ENCODE results near the gene AHNAK.

AHNAK gene

GRCh38 chr11:62575837-62576236, 29.2 kb upstream of the AHNAK start:
- Histone ChIP-seq H3K27ac (ENCODE audit: low read depth, low read length, poor library complexity, severe bottlenecking) (no peak overlapping the region), H3K9me3 (ENCODE audit: low read length) (no peaks in the 10 kb centered on the region), H3K36me3 (ENCODE audit: insufficient read depth, low read length) (peaks cover 68% of the 10 kb centered on the region), H3F3A (ENCODE audit: insufficient read depth, low read length) (no peaks in the 10 kb centered on the region), H3K79me2 (ENCODE audit: insufficient read depth, low read length) (peaks cover 21% of the 10 kb centered on the region), H3K9me2 (ENCODE audit: low read depth, low read length) (no peaks in the 10 kb centered on the region), H2AFZ (ENCODE audit: low read length) (no peak overlapping the region), H4K20me1 (ENCODE audit: insufficient read depth, low read length) (no peaks in the 10 kb centered on the region), H3K4me2 (ENCODE audit: low read length) (peak overlapping the region; percentile 93; the same call in 1 of the 2 replicates), H3K4me3 (ENCODE audit: low read depth, low read length, poor library complexity, severe bottlenecking) (no peak overlapping the region), H3K27me3 (ENCODE audit: insufficient read depth, low read length) (no peaks in the 10 kb centered on the region), H3K4me1 (ENCODE audit: insufficient read depth, low read length, severe bottlenecking) (peaks cover 28% of the 10 kb centered on the region), H3K9ac (ENCODE audit: low read length) (no peak overlapping the region; the same call in 1 of the 2 replicates)
- TF ChIP-seq CTCF (IDR thresholded peaks at IDR 0.05; ENCODE audit: low read length): no peak

- H3K4me1 ChIP-seq (ENCODE audit: insufficient read depth, low read length, severe bottlenecking): peaks cover 28% of the 10 kb centered on the region
- no peaks in the 10 kb centered on the region for H3K9me2 ChIP-seq (ENCODE audit: low read depth, low read length)
- no peaks in the 10 kb centered on the region for H3K27me3 ChIP-seq (ENCODE audit: insufficient read depth, low read length)
- no peaks in the 10 kb centered on the region for H4K20me1 ChIP-seq (ENCODE audit: insufficient read depth, low read length)
- TF ChIP-seq CTCF (IDR thresholded peaks at IDR 0.05; ENCODE audit: low read length): no peak
- TF ChIP-seq EZH2 (IDR thresholded peaks at IDR 0.05; ENCODE audit: borderline replicate concordance, low read length): no peak
- H2AFZ ChIP-seq (ENCODE audit: low read length): no peak overlapping the region
- H3K79me2 ChIP-seq (ENCODE audit: insufficient read depth, low read length): peaks cover 21% of the 10 kb centered on the region
- peak overlapping the region; percentile 78 for H3K9ac ChIP-seq (ENCODE audit: low read length)
- H3K4me2 ChIP-seq (ENCODE audit: low read length): peak overlapping the region; percentile 93
- peak overlapping the region; percentile 77 for H3K4me3 ChIP-seq (ENCODE audit: low read depth, low read length, poor library complexity, severe bottlenecking)
- peaks cover 70% of the 10 kb centered on the region for H3K36me3 ChIP-seq (ENCODE audit: insufficient read depth, low read length)
- H3F3A ChIP-seq (ENCODE audit: insufficient read depth, low read length): no peaks in the 10 kb centered on the region
- H3K9me3 ChIP-seq (ENCODE audit: low read length): no peaks in the 10 kb centered on the region
- H3K27ac ChIP-seq (ENCODE audit: low read depth, low read length, poor library complexity, severe bottlenecking): peak overlapping the region; percentile 56
These were observed 28.6 kb upstream of the AHNAK start for GRCh38 chr11:62575156-62575555.

- peak overlapping the region; percentile 77 for H3K4me3 ChIP-seq (ENCODE audit: low read depth, low read length, poor library complexity, severe bottlenecking)
- H3K4me2 ChIP-seq (ENCODE audit: low read length): peak overlapping the region; percentile 93
- H3K27ac ChIP-seq (ENCODE audit: low read depth, low read length, poor library complexity, severe bottlenecking): peak overlapping the region; percentile 56
- no peaks in the 10 kb centered on the region for H3K9me2 ChIP-seq (ENCODE audit: low read depth, low read length)
- no peaks in the 10 kb centered on the region for H4K20me1 ChIP-seq (ENCODE audit: insufficient read depth, low read length)
- H3K36me3 ChIP-seq (ENCODE audit: insufficient read depth, low read length): peaks cover 74% of the 10 kb centered on the region
- no peak for TF ChIP-seq EZH2 (IDR thresholded peaks at IDR 0.05; ENCODE audit: borderline replicate concordance, low read length)
- no peak for TF ChIP-seq CTCF (IDR thresholded peaks at IDR 0.05; ENCODE audit: low read length)
- H3K9ac ChIP-seq (ENCODE audit: low read length): peak overlapping the region; percentile 78
- peaks cover 28% of the 10 kb centered on the region for H3K4me1 ChIP-seq (ENCODE audit: insufficient read depth, low read length, severe bottlenecking)
- no peaks in the 10 kb centered on the region for H3K9me3 ChIP-seq (ENCODE audit: low read length)
- H3K79me2 ChIP-seq (ENCODE audit: insufficient read depth, low read length): peaks cover 21% of the 10 kb centered on the region
- H2AFZ ChIP-seq (ENCODE audit: low read length): no peak overlapping the region
- H3F3A ChIP-seq (ENCODE audit: insufficient read depth, low read length): no peaks in the 10 kb centered on the region
- H3K27me3 ChIP-seq (ENCODE audit: insufficient read depth, low read length): no peaks in the 10 kb centered on the region
These were observed 27.9 kb upstream of the AHNAK start for GRCh38 chr11:62574363-62575071.
